ENCODE data around the gene PCYOX1L. TPM values are rescaled to one million over a fixed set of nuclear protein-coding genes. Genes with fewer than 3 reads are reported as not detected.

The PCYOX1L gene
- total RNA-seq, 1 experiment from 2014 or later = 8.3 TPM

- H3F3A ChIP-seq (ENCODE audit: insufficient read depth, low read depth) = no peaks in the 10 kb centered on the region
- no peaks in the 10 kb centered on the region for H3K9me3 ChIP-seq (ENCODE audit: insufficient read depth, low read depth)
- no peak overlapping the region for H3K27ac ChIP-seq
- TF ChIP-seq EZH2 (IDR thresholded peaks at IDR 0.05; ENCODE audit: low read depth) = no peak
- TF ChIP-seq CTCF (conservative IDR thresholded peaks at IDR 0.05) = no peak
- H3K4me1 ChIP-seq (replicated peaks; ENCODE audit: insufficient read depth) = no peaks in the 10 kb centered on the region
- H3K27me3 ChIP-seq (ENCODE audit: insufficient read depth, low read depth) = no peaks in the 10 kb centered on the region
- no TSS peak for BruUV-seq (replicated peaks)
- POLR2A ChIA-PET (ENCODE audit: unreplicated experiment) = no interaction called here
- H2AFZ ChIP-seq = no peak overlapping the region
- intact Hi-C loops (cut with micrococcal nuclease; ENCODE audit: unreplicated experiment) = no loop called here
- no peak overlapping the region for H3K4me2 ChIP-seq
- no peaks in the 10 kb centered on the region for H3K36me3 ChIP-seq (ENCODE audit: low read depth)
- H3K9me2 ChIP-seq (ENCODE audit: insufficient read depth) = no peaks in the 10 kb centered on the region
- no peak for DNase-seq
- no peaks in the 10 kb centered on the region for H4K20me1 ChIP-seq (ENCODE audit: insufficient read depth)
- CTCF ChIA-PET = interaction anchor here (0.6 kb wide), 2 partner anchors 62 to 109 kb away, joined by 7 to 16 read pairs; no protein-coding TSS in a partner anchor
- H3K4me3 ChIP-seq = no peak overlapping the region
- no peaks in the 10 kb centered on the region for H3K79me2 ChIP-seq (ENCODE audit: low read depth)
Observed at GRCh38 chr5:149383399-149383798, 25.6 kb downstream of the PCYOX1L start.

GRCh38 chr5:149386166-149386565 lies 28.3 kb downstream of the PCYOX1L start:
- H3K9me3 ChIP-seq (ENCODE audit: insufficient read depth, low read depth) = no peaks in the 10 kb centered on the region
- no peaks in the 10 kb centered on the region for H3K27me3 ChIP-seq (ENCODE audit: insufficient read depth, low read depth)
- no peak overlapping the region for H3K4me3 ChIP-seq
- H2AFZ ChIP-seq = no peak overlapping the region
- no peaks in the 10 kb centered on the region for H3K36me3 ChIP-seq (ENCODE audit: low read depth)
- no peaks in the 10 kb centered on the region for H3K79me2 ChIP-seq (ENCODE audit: low read depth)
- ChIA-PET POLR2A (ENCODE audit: unreplicated experiment) (no interaction called here), CTCF (no interaction called here)
- H3K9me2 ChIP-seq (ENCODE audit: insufficient read depth) = no peaks in the 10 kb centered on the region
- H4K20me1 ChIP-seq (ENCODE audit: insufficient read depth) = no peaks in the 10 kb centered on the region
- no peak overlapping the region for H3K27ac ChIP-seq
- H3F3A ChIP-seq (ENCODE audit: insufficient read depth, low read depth) = no peaks in the 10 kb centered on the region
- intact Hi-C loops (cut with micrococcal nuclease; ENCODE audit: unreplicated experiment) = no loop called here
- no peak for DNase-seq
- no peaks in the 10 kb centered on the region for H3K4me1 ChIP-seq (replicated peaks; ENCODE audit: insufficient read depth)
- H3K4me2 ChIP-seq = no peak overlapping the region
- TF ChIP-seq EZH2 (IDR thresholded peaks at IDR 0.05; ENCODE audit: low read depth) (no peak), CTCF (conservative IDR thresholded peaks at IDR 0.05) (no peak)
- no TSS peak for BruUV-seq (replicated peaks)

GRCh38 chr5:149387081-149387631 lies 29.3 kb downstream of the PCYOX1L start:
- H2AFZ ChIP-seq = no peak overlapping the region
- no peaks in the 10 kb centered on the region for H3K4me1 ChIP-seq (replicated peaks; ENCODE audit: insufficient read depth)
- H3K9me2 ChIP-seq (ENCODE audit: insufficient read depth) = no peaks in the 10 kb centered on the region
- DNase-seq = no peak
- no peak overlapping the region for H3K4me2 ChIP-seq
- ChIA-PET CTCF (no interaction called here), POLR2A (ENCODE audit: unreplicated experiment) (no interaction called here)
- H3K27ac ChIP-seq = no peak overlapping the region
- no peaks in the 10 kb centered on the region for H3K79me2 ChIP-seq (ENCODE audit: low read depth)
- H4K20me1 ChIP-seq (ENCODE audit: insufficient read depth) = no peaks in the 10 kb centered on the region
- no peaks in the 10 kb centered on the region for H3K27me3 ChIP-seq (ENCODE audit: insufficient read depth, low read depth)
- no peak overlapping the region for H3K4me3 ChIP-seq
- no peaks in the 10 kb centered on the region for H3K9me3 ChIP-seq (ENCODE audit: insufficient read depth, low read depth)
- BruUV-seq (replicated peaks) = no TSS peak
- no peaks in the 10 kb centered on the region for H3F3A ChIP-seq (ENCODE audit: insufficient read depth, low read depth)
- H3K36me3 ChIP-seq (ENCODE audit: low read depth) = no peaks in the 10 kb centered on the region
- intact Hi-C loops (cut with micrococcal nuclease; ENCODE audit: unreplicated experiment) = no loop called here
- TF ChIP-seq EZH2 (IDR thresholded peaks at IDR 0.05; ENCODE audit: low read depth) (no peak), CTCF (conservative IDR thresholded peaks at IDR 0.05) (no peak)

Measured in PC-9 (cell line).